ENCODE results near the gene ADAR.
A peak's percentile ranks its signal among the peaks of the same experiment; 100 is the strongest.

The ADAR gene

GRCh38 chr1:154611150-154611862 is 3.3 kb upstream of the ADAR start:
- Histone ChIP-seq H3K79me2 (peaks cover 33% of the 10 kb centered on the region), H3K27ac (no peak overlapping the region), H2AFZ (no peak overlapping the region), H3K9ac (no peak overlapping the region), H3K27me3 (ENCODE audit: control insufficient read depth, insufficient read depth, low read length) (no peaks in the 10 kb centered on the region), H3K9me3 (ENCODE audit: control insufficient read depth, low read length) (no peaks in the 10 kb centered on the region), H3K36me3 (ENCODE audit: control insufficient read depth, insufficient read depth, low read length) (no peaks in the 10 kb centered on the region), H3K4me2 (ENCODE audit: low read length) (no peak overlapping the region), H3K4me1 (no peaks in the 10 kb centered on the region), H3K4me3 (ENCODE audit: low read depth, low read length) (no peak overlapping the region)
- TF ChIP-seq CTCF (IDR thresholded peaks at IDR 0.05): no peak

- Histone ChIP-seq H3K79me2 (peaks cover 23% of the 10 kb centered on the region), H2AFZ (no peak overlapping the region), H3K4me2 (ENCODE audit: low read length) (no peak overlapping the region), H3K36me3 (ENCODE audit: control insufficient read depth, insufficient read depth, low read length) (no peaks in the 10 kb centered on the region), H3K27me3 (ENCODE audit: control insufficient read depth, insufficient read depth, low read length) (no peaks in the 10 kb centered on the region), H3K9ac (no peak overlapping the region), H3K9me3 (ENCODE audit: control insufficient read depth, low read length) (no peaks in the 10 kb centered on the region), H3K4me3 (ENCODE audit: low read depth, low read length) (no peak overlapping the region), H3K4me1 (no peaks in the 10 kb centered on the region), H3K27ac (no peak overlapping the region)
- no peak for TF ChIP-seq CTCF (IDR thresholded peaks at IDR 0.05)
Observed at GRCh38 chr1:154609398-154610380, 1.7 kb upstream of the ADAR start.

GRCh38 chr1:154608397-154609270 is 648 bp upstream of the ADAR start:
- Histone ChIP-seq H3K79me2 (peaks cover 18% of the 10 kb centered on the region), H3K9me3 (ENCODE audit: control insufficient read depth, low read length) (no peaks in the 10 kb centered on the region), H2AFZ (peak overlapping the region; percentile 84), H3K27me3 (ENCODE audit: control insufficient read depth, insufficient read depth, low read length) (no peaks in the 10 kb centered on the region), H3K4me2 (ENCODE audit: low read length) (peak overlapping the region; percentile 50), H3K4me3 (ENCODE audit: low read depth, low read length) (peak overlapping the region; percentile 72), H3K27ac (peak overlapping the region; percentile 88), H3K4me1 (no peaks in the 10 kb centered on the region), H3K9ac (no peak overlapping the region), H3K36me3 (ENCODE audit: control insufficient read depth, insufficient read depth, low read length) (no peaks in the 10 kb centered on the region)
- TF ChIP-seq CTCF (IDR thresholded peaks at IDR 0.05): no peak

GRCh38 chr1:154607106-154607608 is 829 bp downstream of the ADAR start:
- peak overlapping the region; percentile 84 for H2AFZ ChIP-seq
- H3K79me2 ChIP-seq: peaks cover 11% of the 10 kb centered on the region
- H3K27me3 ChIP-seq (ENCODE audit: control insufficient read depth, insufficient read depth, low read length): no peaks in the 10 kb centered on the region
- no peak for TF ChIP-seq CTCF (IDR thresholded peaks at IDR 0.05)
- H3K4me2 ChIP-seq (ENCODE audit: low read length): peak overlapping the region; percentile 78
- H3K36me3 ChIP-seq (ENCODE audit: control insufficient read depth, insufficient read depth, low read length): no peaks in the 10 kb centered on the region
- no peaks in the 10 kb centered on the region for H3K4me1 ChIP-seq
- peak overlapping the region; percentile 88 for H3K27ac ChIP-seq
- no peaks in the 10 kb centered on the region for H3K9me3 ChIP-seq (ENCODE audit: control insufficient read depth, low read length)
- peak overlapping the region; percentile 53 for H3K9ac ChIP-seq
- peak overlapping the region; percentile 72 for H3K4me3 ChIP-seq (ENCODE audit: low read depth, low read length)
